GM23338 (cell line): ENCODE results near the gene WSCD1. TPM values are rescaled to one million over a fixed set of nuclear protein-coding genes. Genes with fewer than 3 reads are reported as not detected.
A peak's percentile ranks its signal among the peaks of the same experiment; 100 is the strongest.

Source experiments
- ATAC-seq: fragments of 200-7000 bp; cut with Tn5 transposase; 3 replicates; pipeline ENCODE4 v1.9.1; 2020
- DNase-seq: peaks from one replicate; pipeline ENCODE4 v3.0.0-alpha.2; 2015; ENCODE audit warnings: low spot score
- H2AFZ ChIP-seq: fragments of 200-600 bp; sonication (generic); 2 replicates; pipeline ENCODE4 v1.8.0; 2016; ENCODE audit warnings: antibody characterized with exemption, mild to moderate bottlenecking, moderate library complexity
- H3F3A ChIP-seq: fragments of 200-600 bp; sonication (generic); replicated peaks from 2 replicates; pipeline ENCODE4 v1.8.0; 2017; ENCODE audit warnings: antibody characterized with exemption, mixed run types, low read depth
- H3K27ac ChIP-seq: fragments of 200-600 bp; sonication (generic); 2 replicates; pipeline ENCODE4 v1.6.1; 2016; ENCODE audit warnings: low read depth
- H3K27me3 ChIP-seq: fragments of 200-600 bp; sonication (generic); 2 replicates; pipeline ENCODE4 v1.8.0; 2016; ENCODE audit warnings: mild to moderate bottlenecking, mixed run types, moderate library complexity; ENCODE audit not compliant: insufficient read depth
- H3K36me3 ChIP-seq: fragments of 200-600 bp; sonication (generic); 2 replicates; pipeline ENCODE4 v1.8.0; 2016; ENCODE audit warnings: mild to moderate bottlenecking; ENCODE audit not compliant: insufficient read depth
- H3K4me1 ChIP-seq: fragments of 200-600 bp; sonication (generic); 2 replicates; pipeline ENCODE4 v1.8.0; 2016; ENCODE audit warnings: mild to moderate bottlenecking, moderate library complexity; ENCODE audit not compliant: insufficient read depth
- H3K4me2 ChIP-seq: fragments of 200-600 bp; sonication (generic); 2 replicates; pipeline ENCODE4 v1.7.1; 2017; ENCODE audit warnings: mixed run types
- H3K4me3 ChIP-seq: fragments of 200-600 bp; sonication (generic); 2 replicates; pipeline ENCODE4 v1.6.1; 2016; ENCODE audit warnings: mixed run types
- H3K79me2 ChIP-seq: fragments of 200-600 bp; sonication (generic); replicated peaks from 2 replicates; pipeline ENCODE4 v1.8.0; 2017; ENCODE audit warnings: mild to moderate bottlenecking; ENCODE audit not compliant: insufficient read depth
- H3K9me2 ChIP-seq: fragments of 200-600 bp; sonication (generic); 2 replicates; pipeline ENCODE4 v1.8.0; 2017; ENCODE audit not compliant: insufficient read depth
- H4K20me1 ChIP-seq: fragments of 200-600 bp; sonication (generic); replicated peaks from 2 replicates; pipeline ENCODE4 v1.8.0; 2017; ENCODE audit warnings: mild to moderate bottlenecking; ENCODE audit not compliant: insufficient read depth
- H3K27ac Mint-ChIP-seq: 2 replicates; pipeline ENCODE4 v1.8.0; 2020; ENCODE audit warnings: inconsistent platforms, mild to moderate bottlenecking, moderate library complexity, mixed read lengths
- H3K27me3 Mint-ChIP-seq: 3 replicates; pipeline ENCODE4 v1.8.0; 2022; ENCODE audit warnings: low read depth, mild to moderate bottlenecking, moderate library complexity, mixed read lengths, inconsistent platforms; ENCODE audit not compliant: insufficient read depth, poor library complexity
- H3K36me3 Mint-ChIP-seq: 3 replicates; pipeline ENCODE4 v1.8.0; 2021; ENCODE audit warnings: low read depth, mild to moderate bottlenecking, inconsistent platforms, moderate library complexity, mixed read lengths
- H3K4me1 Mint-ChIP-seq: 3 replicates; pipeline ENCODE4 v1.8.0; 2020; ENCODE audit warnings: mild to moderate bottlenecking, inconsistent platforms, mixed read lengths
- H3K4me3 Mint-ChIP-seq: 3 replicates; pipeline ENCODE4 v1.8.0; 2021; ENCODE audit warnings: moderate library complexity, mild to moderate bottlenecking, inconsistent platforms, mixed read lengths
- H3K9me3 Mint-ChIP-seq: 3 replicates; pipeline ENCODE4 v1.8.0; 2020; ENCODE audit warnings: moderate library complexity, mild to moderate bottlenecking, inconsistent platforms, mixed read lengths
- CREB1 ChIP-seq: fragments of 250-450 bp; sonication (Bioruptor Pico); IDR thresholded peaks from 2 replicates; pipeline ENCODE4 v1.5.0; 2020; ENCODE audit warnings: low read depth, mild to moderate bottlenecking, moderate library complexity
- EZH2 ChIP-seq: fragments of 200-600 bp; sonication (generic); IDR thresholded peaks from one replicate; pipeline ENCODE4 v1.8.0; 2017; ENCODE audit warnings: antibody characterized with exemption, mild to moderate bottlenecking, low read depth; ENCODE audit not compliant: unreplicated experiment
- EZH2phosphoT487 ChIP-seq: fragments of 200-600 bp; sonication (generic); IDR thresholded peaks from one replicate; pipeline ENCODE4 v1.8.1; 2018; ENCODE audit warnings: antibody characterized with exemption; ENCODE audit not compliant: unreplicated experiment
- JUNB ChIP-seq: IDR thresholded peaks from one replicate; pipeline ENCODE4 v1.6.1; 2016; ENCODE audit warnings: antibody characterized with exemption; ENCODE audit not compliant: unreplicated experiment
- STAT1 ChIP-seq: IDR thresholded peaks from one replicate; pipeline ENCODE4 v1.6.1; 2016; ENCODE audit warnings: antibody characterized with exemption; ENCODE audit not compliant: unreplicated experiment
- ZNF114 ChIP-seq: fragments of 250-450 bp; sonication (Bioruptor Pico); IDR thresholded peaks from 2 replicates; pipeline ENCODE4 v1.5.0; 2020; ENCODE audit warnings: mild to moderate bottlenecking, moderate library complexity
- ZNF331 ChIP-seq: fragments of 250-450 bp; sonication (Bioruptor Pico); IDR thresholded peaks from 2 replicates; pipeline ENCODE4 v1.5.0; 2020; ENCODE audit warnings: low read depth, mild to moderate bottlenecking, moderate library complexity
- polyA plus RNA-seq: library from polyadenylated mRNA; unstranded; fragments of >200 nt; fragmentation: Nextera tagmentation; extraction: Ambion mirVana; gene quantifications from 2 replicates; pipeline ENCODE4 v1.2.1, GENCODE V29; 2016
- total RNA-seq: library from RNA; depleted of rRNA; stranded (reverse); fragments of >200 nt; shearing (Covaris generic); gene quantifications from 2 replicates; pipeline ENCODE4 v1.2.3, GENCODE V29; 2014
- TF ChIP-seq, protein P1 (sequence below): IDR thresholded peaks from 2 replicates; pipeline ENCODE4 v1.6.1; 2016; ENCODE audit warnings: antibody characterized with exemption
- TF ChIP-seq, protein P2 (sequence below), 2 experiments: fragments of 200-600 bp in 1 of 2; sonication (generic) in 1 of 2; conservative IDR thresholded peaks; 2 replicates each; pipeline versions ENCODE4 v1.5.1 to v1.6.1; 2016 to 2017; ENCODE audit warnings: antibody characterized with exemption in 2 of 2, low read depth in 2 of 2, mild to moderate bottlenecking in 2 of 2, moderate library complexity in 1 of 2
- TF ChIP-seq, protein P3 (sequence below): IDR thresholded peaks from one replicate; pipeline ENCODE4 v1.6.1; 2018; ENCODE audit warnings: antibody characterized with exemption; ENCODE audit not compliant: unreplicated experiment

The WSCD1 gene
- total and polyA plus RNA-seq, 2 experiments from 2014 or later, result 6.1 to 38.9 TPM

DNA sequence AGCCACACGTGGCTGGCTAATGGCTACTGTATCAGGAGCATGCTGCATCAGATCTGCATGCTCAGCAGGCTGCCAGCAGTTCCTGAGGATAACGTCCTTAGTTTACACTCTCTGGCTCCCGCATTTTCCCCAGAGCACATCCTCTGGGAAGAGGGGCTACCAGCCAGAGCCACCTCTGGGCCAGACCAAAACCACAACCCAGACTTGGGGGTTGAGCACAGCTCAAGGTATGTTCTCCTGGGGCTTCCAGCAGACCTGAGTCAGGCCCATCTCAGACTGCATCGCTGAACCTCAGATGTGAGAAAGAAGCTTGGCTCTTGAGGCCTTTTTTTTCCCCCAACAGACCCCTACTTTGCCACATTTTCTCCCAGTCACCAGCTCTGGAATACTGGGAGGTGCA is 23.7 kb upstream of the WSCD1 start:
- Histone ChIP-seq H3K27ac (no peak overlapping the region), H3K4me3 (no peak overlapping the region), H3K9me2 (no peaks in the 10 kb centered on the region), H3K27me3 (no peaks in the 10 kb centered on the region), H3K4me2 (no peak overlapping the region), H3K79me2 (no peaks in the 10 kb centered on the region), H3F3A (no peaks in the 10 kb centered on the region), H2AFZ (peak overlapping the region; percentile 76; the same call in 1 of the 2 replicates), H3K4me1 (no peaks in the 10 kb centered on the region), H3K36me3 (no peaks in the 10 kb centered on the region), H4K20me1 (no peaks in the 10 kb centered on the region)
- Mint-ChIP-seq H3K27ac (no peak overlapping the region), H3K9me3 (no peaks in the 10 kb centered on the region), H3K27me3 (peaks cover 3% of the 10 kb centered on the region), H3K4me3 (no peak overlapping the region), H3K4me1 (no peaks in the 10 kb centered on the region), H3K36me3 (no peaks in the 10 kb centered on the region)
- TF ChIP-seq CREB1 (CRISPR knock-in tag) (no peak), ZNF114 (CRISPR knock-in tag) (no peak), JUNB (no peak), STAT1 (no peak)
- TF ChIP-seq, protein P1, sequence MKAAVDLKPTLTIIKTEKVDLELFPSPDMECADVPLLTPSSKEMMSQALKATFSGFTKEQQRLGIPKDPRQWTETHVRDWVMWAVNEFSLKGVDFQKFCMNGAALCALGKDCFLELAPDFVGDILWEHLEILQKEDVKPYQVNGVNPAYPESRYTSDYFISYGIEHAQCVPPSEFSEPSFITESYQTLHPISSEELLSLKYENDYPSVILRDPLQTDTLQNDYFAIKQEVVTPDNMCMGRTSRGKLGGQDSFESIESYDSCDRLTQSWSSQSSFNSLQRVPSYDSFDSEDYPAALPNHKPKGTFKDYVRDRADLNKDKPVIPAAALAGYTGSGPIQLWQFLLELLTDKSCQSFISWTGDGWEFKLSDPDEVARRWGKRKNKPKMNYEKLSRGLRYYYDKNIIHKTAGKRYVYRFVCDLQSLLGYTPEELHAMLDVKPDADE, result no peak
- TF ChIP-seq, protein P2, sequence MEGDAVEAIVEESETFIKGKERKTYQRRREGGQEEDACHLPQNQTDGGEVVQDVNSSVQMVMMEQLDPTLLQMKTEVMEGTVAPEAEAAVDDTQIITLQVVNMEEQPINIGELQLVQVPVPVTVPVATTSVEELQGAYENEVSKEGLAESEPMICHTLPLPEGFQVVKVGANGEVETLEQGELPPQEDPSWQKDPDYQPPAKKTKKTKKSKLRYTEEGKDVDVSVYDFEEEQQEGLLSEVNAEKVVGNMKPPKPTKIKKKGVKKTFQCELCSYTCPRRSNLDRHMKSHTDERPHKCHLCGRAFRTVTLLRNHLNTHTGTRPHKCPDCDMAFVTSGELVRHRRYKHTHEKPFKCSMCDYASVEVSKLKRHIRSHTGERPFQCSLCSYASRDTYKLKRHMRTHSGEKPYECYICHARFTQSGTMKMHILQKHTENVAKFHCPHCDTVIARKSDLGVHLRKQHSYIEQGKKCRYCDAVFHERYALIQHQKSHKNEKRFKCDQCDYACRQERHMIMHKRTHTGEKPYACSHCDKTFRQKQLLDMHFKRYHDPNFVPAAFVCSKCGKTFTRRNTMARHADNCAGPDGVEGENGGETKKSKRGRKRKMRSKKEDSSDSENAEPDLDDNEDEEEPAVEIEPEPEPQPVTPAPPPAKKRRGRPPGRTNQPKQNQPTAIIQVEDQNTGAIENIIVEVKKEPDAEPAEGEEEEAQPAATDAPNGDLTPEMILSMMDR (conservative IDR thresholded peaks at IDR 0.05; ENCODE audit: low read depth in 2 of 2), result no peak
- TF ChIP-seq, protein P3, sequence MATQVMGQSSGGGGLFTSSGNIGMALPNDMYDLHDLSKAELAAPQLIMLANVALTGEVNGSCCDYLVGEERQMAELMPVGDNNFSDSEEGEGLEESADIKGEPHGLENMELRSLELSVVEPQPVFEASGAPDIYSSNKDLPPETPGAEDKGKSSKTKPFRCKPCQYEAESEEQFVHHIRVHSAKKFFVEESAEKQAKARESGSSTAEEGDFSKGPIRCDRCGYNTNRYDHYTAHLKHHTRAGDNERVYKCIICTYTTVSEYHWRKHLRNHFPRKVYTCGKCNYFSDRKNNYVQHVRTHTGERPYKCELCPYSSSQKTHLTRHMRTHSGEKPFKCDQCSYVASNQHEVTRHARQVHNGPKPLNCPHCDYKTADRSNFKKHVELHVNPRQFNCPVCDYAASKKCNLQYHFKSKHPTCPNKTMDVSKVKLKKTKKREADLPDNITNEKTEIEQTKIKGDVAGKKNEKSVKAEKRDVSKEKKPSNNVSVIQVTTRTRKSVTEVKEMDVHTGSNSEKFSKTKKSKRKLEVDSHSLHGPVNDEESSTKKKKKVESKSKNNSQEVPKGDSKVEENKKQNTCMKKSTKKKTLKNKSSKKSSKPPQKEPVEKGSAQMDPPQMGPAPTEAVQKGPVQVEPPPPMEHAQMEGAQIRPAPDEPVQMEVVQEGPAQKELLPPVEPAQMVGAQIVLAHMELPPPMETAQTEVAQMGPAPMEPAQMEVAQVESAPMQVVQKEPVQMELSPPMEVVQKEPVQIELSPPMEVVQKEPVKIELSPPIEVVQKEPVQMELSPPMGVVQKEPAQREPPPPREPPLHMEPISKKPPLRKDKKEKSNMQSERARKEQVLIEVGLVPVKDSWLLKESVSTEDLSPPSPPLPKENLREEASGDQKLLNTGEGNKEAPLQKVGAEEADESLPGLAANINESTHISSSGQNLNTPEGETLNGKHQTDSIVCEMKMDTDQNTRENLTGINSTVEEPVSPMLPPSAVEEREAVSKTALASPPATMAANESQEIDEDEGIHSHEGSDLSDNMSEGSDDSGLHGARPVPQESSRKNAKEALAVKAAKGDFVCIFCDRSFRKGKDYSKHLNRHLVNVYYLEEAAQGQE, result no peak
- ATAC-seq, result no peak
- DNase-seq, result no peak

DNA sequence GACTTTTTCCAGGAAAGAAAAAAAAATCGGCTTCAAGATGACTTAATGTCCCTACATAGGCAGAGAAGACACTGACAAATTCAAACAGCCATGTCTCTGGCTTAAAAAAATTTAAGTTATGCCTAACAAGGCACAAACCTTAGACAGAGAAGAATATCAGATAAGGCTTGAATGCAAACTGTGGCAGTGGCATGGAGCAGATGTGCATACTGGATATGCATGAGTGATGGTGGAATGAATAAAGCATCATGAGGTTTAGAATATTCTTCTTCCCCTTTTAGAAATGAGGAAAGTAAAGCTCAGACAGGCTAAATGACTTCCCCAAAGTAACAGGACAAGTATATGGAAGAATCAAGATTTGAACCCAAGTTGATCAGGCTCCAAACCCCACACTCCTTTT is 23.2 kb upstream of the WSCD1 start:
- no peak overlapping the region for H3K27ac Mint-ChIP-seq
- Histone ChIP-seq H2AFZ (no peak overlapping the region), H3K36me3 (no peaks in the 10 kb centered on the region), H4K20me1 (no peaks in the 10 kb centered on the region), H3K4me3 (no peak overlapping the region), H3F3A (no peaks in the 10 kb centered on the region), H3K27ac (no peak overlapping the region), H3K9me2 (no peaks in the 10 kb centered on the region), H3K79me2 (no peaks in the 10 kb centered on the region), H3K4me2 (no peak overlapping the region), H3K4me1 (no peaks in the 10 kb centered on the region), H3K27me3 (no peaks in the 10 kb centered on the region)
- DNase-seq (no peak), ATAC-seq (no peak)
- H3K4me3 Mint-ChIP-seq, result no peak overlapping the region
- no peaks in the 10 kb centered on the region for H3K4me1 Mint-ChIP-seq
- no peaks in the 10 kb centered on the region for H3K36me3 Mint-ChIP-seq
- no peaks in the 10 kb centered on the region for H3K9me3 Mint-ChIP-seq
- peaks cover 3% of the 10 kb centered on the region for H3K27me3 Mint-ChIP-seq
- TF ChIP-seq ZNF331 (CRISPR knock-in tag) (no peak), EZH2phosphoT487 (no peak), ZNF114 (CRISPR knock-in tag) (no peak), EZH2 (no peak), STAT1 (no peak)
